HTERT RPE-1 (cell line): ENCODE data around the gene PHF21B.
"Not testable (repeated sequence)": the region's sequence is repeated elsewhere in the genome, so short reads cannot be mapped to it uniquely, and the experiment has no call there.

Experiments
- in situ Hi-C: fragments of 300-500 bp; cut with MboI; formaldehyde crosslinking; loops from 4 replicates; pipeline ENCODE4 v1.14.3; 2020; ENCODE audit warnings: low sequenced_read_pairs

PHF21B gene

DNA sequence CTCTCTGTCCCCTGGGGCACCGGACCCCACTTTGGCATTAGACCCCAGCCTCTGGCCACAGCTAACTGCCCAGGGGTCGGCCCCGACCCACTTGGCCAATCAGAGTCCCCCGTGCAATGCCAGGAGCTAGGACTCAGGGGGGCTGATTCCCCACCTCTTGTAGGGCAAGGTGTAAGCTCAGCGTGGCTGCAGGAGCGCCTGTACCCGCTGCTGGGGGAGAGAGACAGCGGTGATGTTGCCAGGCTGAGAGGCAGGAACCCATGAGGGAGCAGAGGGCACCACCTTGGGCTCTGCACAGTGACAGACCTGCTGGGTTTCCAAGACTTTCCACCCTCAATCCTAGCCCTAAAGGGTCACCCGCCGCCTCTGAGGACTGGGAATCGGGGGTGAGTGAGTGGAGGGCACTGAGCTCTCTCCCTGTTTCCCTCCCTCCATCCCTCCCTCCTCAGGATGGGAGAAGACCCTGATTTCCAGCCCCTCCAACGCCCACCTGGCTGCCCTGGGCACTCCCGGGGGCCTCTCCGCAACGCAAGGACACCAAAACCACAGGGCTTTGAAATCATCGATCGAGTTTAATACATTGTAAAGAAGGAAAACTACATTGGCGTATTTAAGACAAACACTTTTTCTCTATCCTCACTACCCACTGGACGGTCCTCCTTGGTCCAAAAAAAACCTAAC, 129.1 kb downstream of the PHF21B start:
- in situ Hi-C loops = no loop called here

DNA sequence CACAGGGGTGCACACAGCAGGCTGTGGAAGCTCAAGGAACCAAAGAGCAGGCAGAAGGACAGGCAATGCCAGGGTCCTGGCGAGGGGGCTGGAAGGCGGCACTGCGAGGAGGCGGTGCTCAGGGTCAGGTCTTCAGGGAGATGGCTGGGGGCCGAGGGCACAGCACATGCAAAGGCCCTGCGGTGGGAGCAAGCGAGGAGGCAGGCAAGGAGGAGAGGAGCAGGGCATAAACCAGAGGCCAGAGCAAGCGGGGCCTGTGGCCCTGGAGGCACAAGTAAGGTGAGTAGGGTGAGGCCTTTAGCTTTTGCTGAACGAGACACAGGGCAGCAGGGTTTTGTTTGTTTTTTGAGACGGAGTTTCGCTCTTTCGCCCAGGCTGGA, 130.5 kb downstream of the PHF21B start:
- in situ Hi-C loops = no loop called here

DNA sequence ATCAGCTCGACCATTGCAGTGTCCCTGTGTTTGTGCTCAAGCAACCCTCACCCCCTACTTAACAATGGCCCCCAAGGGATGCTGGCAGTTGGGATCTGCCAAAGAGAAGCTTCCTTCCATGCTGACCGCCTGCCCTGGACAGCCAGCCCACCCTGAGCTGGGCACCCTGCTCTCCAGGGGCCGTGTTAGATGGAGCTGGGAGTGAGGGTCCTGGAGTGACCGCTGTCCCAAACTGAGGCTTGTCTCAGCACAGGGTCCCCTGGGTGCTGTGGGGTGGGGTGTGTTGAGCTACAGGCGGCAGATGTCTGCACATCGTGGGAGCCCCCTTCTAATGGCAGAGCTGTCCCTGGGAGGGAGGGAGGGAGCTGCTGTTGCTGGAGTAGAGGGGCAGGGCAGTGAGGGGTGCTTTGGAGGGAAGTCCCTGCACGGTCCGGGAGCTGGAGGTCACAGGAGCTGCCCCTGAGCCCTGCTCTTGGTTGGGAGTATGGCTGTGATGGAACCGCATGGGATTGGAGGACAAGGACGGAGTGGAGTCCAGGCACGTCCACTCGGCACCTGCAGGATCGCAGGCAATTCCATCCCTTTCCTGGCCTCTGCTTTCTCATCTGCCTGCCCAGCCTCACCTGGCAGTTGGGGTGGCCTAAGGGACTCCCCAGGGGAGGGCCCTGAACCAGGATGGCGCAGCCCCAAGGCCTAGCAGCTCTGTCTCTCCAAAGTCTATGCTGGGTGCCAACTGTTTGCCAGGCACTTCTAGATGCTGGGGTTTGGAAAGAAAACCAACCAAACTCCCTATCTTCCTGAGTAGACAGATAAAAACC, 131.1 kb downstream of the PHF21B start:
- in situ Hi-C loops = no loop called here

DNA sequence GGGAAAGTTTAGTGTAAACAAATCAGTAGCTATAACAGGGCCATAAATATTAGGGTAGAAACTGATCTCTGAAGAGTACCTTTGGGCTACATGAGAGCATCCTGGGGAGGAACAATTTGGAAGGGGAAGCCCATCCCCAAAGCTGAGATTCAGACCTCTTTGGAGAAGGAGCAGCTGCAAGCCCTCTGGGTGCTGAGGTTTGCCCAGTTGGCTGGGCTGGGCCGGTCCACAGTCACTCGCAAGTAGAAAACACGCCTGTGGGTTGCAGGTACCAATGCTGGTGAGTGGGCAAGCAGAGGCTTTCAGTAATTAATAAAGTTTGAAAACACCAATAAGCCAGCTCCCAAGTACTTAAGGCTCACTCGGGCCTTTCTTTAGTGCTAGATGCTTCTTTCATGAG, 132.9 kb downstream of the PHF21B start:
- in situ Hi-C loops = no loop called here

DNA sequence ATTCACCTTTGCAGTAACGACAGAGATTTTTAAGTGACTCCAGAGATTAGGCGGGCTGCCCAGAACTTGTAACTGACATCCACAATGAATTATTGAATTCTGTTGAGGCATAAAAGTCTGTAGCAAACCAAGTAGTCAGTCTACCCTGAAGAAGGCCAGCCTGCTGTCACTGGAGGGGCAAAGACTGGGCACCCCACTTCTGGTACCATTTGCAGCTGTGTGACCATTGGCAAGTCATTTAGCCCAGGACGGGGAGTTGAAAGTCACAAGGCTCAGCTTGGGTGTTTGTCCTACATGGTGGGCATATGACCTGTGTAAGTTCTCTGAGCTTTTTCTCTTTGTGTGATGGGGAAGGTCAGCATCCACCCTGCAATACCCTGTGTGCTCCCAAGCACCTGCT, 138.0 kb downstream of the PHF21B start:
- in situ Hi-C loops = no loop called here

DNA sequence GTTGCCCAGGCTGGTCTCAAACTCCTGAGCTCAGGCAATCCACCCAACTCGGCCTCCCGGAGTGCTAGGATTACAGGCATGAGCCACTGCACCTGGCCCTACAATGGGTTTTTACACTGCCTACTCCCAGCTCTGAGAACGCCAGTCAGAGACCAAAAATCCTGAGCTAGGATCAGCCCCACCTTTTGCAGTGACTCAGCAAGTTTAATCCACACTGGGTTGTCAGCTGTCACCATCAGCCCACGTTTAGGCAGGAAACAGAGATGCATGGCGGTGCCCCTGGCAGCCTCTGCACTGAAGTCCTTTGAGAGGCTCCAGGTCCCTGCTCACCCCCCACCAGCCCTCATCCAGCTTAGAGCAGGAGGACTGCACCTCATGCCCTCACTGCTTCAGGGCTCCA, 139.8 kb downstream of the PHF21B start:
- in situ Hi-C loops = no loop called here

DNA sequence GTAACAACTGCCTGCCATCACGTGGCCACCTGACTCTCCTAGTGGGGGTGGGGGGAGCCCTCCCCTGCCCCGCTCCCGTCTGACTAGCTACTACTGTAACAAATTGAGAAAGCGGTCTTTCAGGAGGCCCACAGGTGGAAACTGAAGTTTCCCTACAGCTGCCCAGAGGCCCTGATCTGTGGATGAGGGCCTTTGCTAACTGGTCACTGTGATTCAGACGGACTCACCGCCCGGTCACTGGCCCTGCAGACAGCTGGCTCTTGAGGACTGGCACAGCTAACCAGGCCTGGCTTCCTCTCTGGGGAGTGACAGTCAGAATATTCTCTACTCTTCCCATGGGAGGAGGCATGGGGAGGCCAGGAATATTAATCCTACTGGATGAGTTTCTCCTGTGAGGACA, 140.6 kb downstream of the PHF21B start:
- in situ Hi-C loops = no loop called here

DNA sequence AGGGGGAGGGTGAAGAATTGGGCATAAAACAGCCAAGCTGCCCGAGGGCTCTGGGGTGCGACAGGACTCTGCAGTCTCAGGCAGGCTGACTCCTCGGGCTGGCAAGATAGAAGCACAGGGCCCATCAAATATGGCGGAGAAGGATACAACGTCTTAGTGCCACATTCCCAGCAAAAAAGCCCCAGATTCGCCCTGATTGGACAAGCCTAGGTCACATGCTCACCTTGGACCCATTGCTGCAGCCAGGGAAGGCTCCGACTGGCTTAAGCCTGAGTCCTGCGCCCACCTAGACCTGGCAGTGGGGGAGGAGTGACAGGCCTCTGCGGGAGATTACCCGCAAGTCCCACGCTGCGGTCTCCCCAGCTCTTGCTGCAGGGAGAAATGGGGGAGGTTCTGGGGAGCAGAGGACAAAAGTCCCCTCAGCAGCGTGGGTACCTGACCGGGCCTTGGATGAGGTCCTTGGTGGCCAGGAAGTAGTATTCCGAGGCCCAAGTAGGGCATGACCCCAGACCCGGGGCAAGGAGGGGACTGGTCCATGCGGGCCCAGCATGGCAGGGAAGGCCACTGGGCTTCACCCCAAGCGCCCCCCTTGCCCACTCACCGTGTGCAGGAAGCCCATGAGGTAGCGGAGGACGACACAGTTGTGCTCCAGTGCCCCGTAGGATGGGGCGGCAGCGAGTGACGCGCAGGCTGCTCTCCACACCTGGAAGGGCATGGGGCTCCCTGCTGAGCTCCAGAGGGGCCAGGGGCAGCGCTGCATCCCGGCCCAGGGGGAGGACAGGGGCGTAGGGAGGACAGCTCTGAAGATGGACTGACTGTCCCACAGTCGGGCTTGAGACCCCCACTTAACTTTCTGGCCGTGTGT, 144.4 kb downstream of the PHF21B start:
- in situ Hi-C loops = no loop called here

DNA sequence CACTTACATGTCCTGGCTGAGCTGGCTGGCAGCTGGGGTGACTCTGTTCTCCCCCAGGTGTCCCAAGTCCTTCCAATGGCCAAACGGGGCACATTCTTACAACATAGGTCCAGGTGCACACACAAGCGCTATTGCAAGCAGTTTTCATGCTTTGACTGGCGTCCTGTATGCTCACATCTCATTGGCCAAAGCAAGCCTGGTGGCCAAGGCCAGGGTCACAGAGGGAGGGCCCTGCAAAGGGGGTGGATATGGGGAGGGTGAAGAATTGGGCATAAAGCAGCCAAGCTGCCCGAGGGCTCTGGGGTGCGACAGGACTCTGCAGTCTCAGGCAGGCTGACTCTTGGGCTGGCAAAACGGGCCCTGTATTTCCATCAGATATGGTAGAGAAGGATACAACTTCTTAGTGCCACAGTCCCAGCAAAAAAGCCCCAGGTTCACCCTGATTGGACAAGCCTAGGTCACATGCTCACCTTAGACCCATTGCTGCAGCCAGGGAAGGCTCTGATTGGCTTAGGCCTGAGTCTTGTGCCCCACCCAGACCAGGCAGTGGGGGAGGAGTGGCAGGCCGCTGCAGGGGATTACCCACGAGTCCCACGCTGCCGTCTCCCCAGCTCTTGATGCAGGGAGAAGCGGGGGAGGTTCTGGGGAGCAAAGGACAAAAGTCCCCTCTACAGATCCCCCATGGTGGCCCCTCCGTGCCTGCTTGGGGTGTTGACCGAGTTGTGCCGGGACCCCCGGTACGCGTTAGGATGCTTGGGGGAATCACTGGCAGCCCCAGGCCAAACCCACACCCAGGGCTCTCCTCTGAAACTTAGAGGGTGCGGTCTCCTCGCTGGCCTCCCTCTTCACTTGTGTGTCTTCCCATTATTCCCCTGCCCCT, 146.6 kb downstream of the PHF21B start:
- in situ Hi-C loops = no loop called here

DNA sequence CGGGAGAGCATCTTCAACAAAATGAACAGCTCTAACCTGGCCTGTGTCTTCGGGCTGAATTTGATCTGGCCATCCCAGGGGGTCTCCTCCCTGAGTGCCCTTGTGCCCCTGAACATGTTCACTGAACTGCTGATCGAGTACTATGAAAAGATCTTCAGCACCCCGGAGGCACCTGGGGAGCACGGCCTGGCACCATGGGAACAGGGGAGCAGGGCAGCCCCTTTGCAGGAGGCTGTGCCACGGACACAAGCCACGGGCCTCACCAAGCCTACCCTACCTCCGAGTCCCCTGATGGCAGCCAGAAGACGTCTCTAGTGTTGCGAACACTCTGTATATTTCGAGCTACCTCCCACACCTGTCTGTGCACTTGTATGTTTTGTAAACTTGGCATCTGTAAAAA, 147.5 kb downstream of the PHF21B start:
- in situ Hi-C loops = no loop called here

DNA sequence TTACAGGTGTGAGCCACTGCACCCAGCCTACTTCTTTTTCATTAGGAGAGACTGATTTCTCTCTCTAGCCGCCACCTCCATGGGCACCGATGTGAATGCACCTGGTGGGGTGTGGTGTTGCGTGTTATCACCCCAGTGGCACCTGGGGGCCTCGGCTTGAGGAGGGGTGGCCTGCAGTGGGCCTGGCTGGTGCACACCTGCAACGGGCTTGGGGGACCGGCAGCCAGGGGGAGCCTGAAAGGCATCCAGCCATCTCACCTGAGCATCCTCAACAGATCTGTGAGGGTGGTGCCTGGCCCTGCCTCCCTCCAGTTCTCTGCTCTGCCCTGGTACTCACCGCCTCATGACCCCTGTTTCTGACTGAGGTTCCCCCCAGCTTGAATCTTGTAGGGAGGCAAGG, 148.6 kb downstream of the PHF21B start:
- in situ Hi-C loops = no loop called here

DNA sequence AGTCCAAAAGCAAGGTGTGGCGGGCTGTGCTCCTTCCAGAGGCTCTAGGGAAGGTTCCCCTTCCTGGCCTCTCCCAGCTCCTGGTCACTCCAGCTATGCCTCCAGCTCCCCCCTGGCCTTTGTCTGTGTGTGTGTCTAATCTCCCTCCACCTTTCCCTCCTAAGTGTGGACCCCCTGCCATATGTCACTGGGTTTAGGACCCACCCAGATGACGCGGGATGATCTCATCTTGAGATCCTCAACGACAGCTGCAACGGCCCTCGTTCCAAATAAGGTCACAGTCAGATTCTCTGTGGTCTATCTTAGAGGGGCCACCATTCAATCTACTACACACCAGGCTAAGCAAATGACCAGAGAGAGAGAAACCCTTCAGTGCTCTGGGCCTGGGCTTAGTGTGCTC, 149.5 kb downstream of the PHF21B start:
- in situ Hi-C loops = no loop called here

DNA sequence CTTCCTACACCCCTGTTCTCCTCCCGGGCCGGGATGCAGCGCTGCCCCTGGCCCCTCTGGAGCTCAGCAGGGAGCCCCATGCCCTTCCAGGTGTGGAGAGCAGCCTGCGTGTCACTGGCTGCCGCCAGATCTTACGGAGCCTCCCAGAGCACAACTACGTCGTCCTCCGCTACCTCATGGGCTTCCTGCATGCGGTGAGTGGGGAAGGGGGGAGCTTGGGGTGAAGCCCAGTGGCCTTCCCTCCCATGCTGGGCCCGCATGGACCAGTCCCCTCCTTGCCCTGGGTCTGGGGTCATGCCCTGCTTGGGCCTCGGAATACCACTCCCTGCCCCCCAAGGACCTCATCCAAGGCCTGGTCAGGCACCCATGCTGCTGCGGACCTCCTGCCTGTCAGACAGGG, 150.2 kb downstream of the PHF21B start:
- in situ Hi-C loops = no loop called here

DNA sequence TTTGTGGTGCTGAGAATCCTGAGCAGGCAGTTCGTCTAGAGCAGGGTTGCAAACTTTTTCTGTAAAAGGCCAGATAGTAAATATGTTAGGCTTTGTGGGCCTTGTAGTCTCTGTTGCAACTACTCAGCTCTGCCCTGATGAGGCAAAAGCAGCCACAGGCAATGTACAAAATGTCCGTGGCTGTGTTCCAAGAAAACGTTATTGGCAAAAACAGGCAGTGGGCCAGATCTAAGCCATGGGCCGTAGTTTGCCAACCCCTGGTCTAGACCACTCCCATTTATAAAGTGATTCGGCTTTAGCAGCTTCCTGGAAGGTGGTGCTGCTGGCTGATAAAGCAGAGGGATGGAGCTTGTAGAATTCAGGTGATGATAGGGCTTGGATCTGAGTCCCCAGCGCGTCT, 151.0 kb downstream of the PHF21B start:
- in situ Hi-C loops = not testable (repeated sequence)

DNA sequence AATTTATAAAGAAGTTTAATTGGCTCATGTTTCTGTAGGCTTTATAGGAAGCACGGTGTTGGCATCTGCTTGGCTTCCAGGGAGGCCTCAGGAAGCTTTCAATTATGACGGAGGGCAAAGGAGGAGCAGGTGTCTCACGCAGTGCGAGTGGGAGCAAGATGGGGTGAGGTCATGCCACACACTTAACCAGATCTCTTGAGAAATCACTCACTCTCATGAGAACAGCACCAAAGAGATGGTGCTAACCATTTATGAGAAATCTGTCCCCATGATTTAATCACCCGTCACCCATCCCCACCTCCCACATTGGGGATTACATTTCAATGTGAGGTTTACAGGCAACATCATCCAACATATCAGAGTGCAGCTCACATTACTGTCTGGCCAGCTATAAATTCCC, 153.9 kb downstream of the PHF21B start:
- in situ Hi-C loops = no loop called here

DNA sequence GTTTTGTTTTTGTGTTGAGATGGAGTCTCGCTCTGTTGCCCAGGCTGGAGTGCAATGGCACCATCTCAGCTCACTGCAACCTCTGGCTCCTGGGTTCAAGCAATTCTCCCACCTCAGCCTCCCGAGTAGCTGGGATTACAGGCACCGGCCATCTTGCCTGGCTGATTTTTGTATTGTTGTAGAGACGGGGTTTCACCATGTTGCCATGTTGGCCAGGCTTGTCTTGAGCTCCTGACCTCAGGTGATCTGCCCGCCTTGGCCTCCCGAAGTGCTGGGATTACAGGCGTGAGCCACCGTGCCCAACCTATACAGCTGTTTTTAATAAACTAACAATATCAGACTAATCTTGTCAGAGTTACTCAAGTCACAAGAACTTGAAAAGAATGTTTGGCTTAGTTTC, 155.2 kb downstream of the PHF21B start:
- in situ Hi-C loops = not testable (repeated sequence)

DNA sequence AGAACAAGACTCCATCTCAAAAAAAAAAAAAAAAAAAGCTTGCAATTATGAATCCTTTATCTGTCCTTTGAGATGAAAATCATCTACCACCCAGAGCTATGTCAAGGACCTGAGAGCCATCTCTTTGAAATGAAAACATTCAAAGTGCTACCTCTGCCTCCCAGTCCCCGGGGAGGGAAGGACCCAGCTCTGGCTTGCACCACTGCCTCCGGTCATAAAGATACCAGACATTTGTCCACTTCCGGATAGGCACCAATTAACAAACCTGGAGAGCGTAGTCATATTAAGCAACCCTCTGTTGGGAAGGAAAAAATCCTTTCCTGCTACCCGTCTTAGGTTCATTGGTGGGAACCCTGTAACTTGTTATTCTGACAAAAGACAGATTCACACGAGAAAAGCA, 158.9 kb downstream of the PHF21B start:
- in situ Hi-C loops = no loop called here

DNA sequence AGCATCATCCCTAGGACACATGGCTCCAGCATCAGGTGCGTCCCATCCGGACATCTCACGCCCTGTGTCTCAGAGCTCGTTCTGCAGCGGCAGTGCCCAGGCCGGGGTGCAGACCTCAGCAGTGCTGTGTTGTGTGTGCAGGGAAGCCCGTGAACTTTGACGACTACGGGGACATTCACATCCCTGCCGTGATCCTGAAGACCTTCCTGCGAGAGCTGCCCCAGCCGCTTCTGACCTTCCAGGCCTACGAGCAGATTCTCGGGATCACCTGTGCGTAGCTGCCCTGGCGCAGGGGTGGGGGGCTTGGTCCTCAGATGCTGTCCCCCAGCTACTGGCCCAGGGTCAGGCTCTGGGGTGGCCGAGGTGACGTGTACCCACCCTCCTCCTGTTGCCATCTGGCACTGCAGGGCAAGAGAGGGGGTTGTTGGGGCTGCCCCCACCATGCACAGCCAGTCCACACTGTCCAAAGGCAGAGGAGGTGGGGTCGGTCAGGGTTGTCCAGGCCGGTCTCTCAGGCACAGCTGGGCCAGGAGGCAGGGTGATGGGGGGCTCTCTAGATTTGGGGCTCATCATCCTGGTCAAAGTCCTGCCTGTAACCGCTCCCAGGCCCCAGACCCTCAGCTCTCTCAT, 160.9 kb downstream of the PHF21B start:
- in situ Hi-C loops = no loop called here

DNA sequence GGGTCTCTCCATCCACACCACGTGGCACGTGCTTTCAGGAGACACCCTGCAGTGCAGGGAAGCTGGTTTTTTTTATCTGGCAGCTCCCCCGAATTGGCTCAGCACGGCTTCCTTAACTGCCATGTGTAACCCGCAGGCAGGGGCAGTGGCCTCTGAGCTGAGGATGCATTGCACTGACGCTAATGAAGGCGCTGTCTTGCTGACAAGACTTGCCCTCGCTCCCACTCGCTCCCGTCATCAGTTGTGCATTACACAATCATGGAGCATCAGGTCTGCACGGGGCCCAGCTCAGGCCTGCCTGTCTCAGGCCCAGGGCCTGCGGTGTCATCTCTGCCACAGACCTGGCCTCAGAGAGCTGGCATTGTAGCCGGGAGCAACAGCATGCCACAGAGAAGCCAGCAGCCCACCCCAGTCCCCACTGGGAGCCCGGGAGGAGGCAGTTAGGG, 161.5 kb downstream of the PHF21B start:
- in situ Hi-C loops = no loop called here

DNA sequence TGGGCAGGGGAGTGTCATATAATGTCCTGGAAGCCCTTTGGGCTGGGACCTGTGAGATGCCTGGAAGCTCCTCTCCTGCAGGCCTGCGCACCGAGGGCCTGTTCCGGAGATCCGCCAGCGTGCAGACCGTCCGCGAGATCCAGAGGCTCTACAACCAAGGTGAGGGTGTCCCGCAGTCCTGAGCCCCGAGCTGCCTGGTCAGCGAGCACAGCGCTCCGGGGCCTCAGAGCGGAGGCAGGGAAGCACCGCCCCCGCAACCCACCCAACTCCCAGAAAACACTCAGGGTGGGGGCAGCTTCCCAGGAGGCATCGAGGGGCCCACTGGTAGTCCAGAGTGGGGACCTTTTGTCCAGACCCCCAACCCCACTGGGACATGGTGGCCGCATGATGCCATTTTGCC, 161.9 kb downstream of the PHF21B start:
- in situ Hi-C loops = no loop called here
